T follicular helper cell (primary cell): ENCODE measurements around the gene PSORS1C1.
A peak's percentile ranks its signal among the peaks of the same experiment; 100 is the strongest.
"Not testable (repeated sequence)": the region's sequence is repeated elsewhere in the genome, so short reads cannot be mapped to it uniquely, and the experiment has no call there.

ENCODE experiments used
- DNase-seq: peaks from one replicate; pipeline ENCODE4 v3.0.0-alpha.2; 2020; ENCODE audit warnings: low read depth
- total RNA-seq, 2 experiments: gene quantifications; one replicate each; lab custom pipeline; 2026; lab: John Stamatoyannopoulos, UW

The PSORS1C1 gene
- 0 to 0.04 reads per million in 2 experiments for total RNA-seq

DNA sequence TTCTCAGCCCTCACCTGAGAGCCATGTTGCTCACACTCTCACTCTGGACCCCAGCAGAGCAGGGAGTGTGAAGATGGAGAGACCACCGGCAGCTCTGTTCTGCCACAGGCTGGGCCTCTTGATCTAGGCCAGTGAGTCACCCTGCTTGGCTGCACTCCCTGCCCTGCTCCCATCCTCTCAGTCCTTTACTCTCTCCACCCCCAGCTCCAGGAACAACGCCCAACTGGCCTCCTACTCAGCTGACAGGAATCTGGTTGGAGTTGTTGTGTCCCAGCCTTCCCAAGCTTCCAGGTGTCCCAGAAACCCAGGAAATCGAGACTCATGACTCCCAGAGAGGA lies at the start of gene PSORS1C1:
Gene PSORS1C1 (plus strand): TSS at position 260 of the 338 bp plus-strand sequence. CDS start 14,833 bp downstream, outside the sequence.
- DNase-seq = no peak

- DNase-seq = no peak
Observed at GRCh38 chr6:31065556-31065955, 49.0 kb upstream of the PSORS1C1 start.

GRCh38 chr6:31067028-31067427 lies 47.6 kb upstream of the PSORS1C1 start:
- not testable (repeated sequence) for DNase-seq

DNA sequence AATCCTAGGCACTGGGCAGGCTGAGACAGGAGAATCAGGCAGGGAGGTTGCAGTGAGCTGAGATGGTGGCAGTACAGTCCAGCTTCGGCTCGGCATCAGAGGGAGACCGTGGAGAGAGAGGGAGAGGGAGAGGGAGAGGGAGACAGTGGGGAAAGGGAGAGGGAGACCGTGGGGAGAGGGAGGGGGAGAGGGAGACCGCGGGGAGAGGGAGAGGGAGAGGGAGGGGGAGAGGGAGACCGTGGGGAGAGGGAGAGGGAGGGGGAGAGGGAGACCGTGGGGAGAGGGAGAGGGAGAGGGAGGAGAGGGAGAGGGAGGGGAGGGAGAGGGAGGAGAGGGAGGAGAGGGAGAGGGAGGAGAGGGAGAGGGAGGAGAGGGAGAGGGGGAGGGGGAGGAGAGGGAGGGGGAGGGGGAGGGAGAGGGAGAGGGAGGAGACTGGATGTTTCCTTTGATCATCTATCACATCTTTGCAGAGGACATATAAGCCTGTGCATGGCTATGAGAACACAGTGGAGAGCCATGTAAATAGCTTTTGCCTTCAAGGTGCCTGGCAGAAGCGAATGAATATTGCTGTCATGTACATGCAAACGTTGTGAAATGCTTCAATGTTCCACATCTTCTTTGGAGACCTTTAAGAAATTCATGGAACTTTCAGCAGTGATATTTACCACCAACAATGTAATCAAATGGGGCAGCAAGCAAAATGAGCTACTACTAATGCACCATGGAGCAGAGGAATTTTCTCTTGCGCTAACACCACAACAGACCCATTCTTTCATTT lies 46.5 kb upstream of the PSORS1C1 start:
- not testable (repeated sequence) for DNase-seq

GRCh38 chr6:31068669-31069340 lies 45.8 kb upstream of the PSORS1C1 start:
- peak; percentile 61 for DNase-seq

- DNase-seq = no peak
Observed at GRCh38 chr6:31070711-31071197, 43.8 kb upstream of the PSORS1C1 start.

GRCh38 chr6:31074401-31074800 lies 40.2 kb upstream of the PSORS1C1 start:
- DNase-seq = no peak

DNA sequence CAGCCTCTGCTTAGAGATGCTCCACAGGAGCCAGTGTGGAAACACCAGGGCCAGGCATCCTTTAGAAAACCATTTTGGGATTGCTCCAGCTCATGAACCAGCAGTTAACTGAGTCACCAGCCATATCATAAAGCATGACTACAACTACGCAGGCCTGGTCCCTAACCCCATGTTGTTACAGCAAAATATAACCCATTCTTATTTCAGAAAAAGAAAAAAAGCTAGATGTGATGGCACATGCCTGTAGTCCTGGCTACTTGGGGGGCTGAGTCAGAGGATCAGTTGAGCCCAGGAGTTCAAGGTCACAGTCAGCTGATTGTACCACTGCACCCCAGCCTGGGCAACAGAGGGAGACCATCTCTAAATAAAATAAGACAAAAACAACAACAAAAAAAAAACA lies 39.1 kb upstream of the PSORS1C1 start:
- DNase-seq = no peak

- no peak for DNase-seq
Observed at GRCh38 chr6:31076611-31077010, 38.0 kb upstream of the PSORS1C1 start.

DNA sequence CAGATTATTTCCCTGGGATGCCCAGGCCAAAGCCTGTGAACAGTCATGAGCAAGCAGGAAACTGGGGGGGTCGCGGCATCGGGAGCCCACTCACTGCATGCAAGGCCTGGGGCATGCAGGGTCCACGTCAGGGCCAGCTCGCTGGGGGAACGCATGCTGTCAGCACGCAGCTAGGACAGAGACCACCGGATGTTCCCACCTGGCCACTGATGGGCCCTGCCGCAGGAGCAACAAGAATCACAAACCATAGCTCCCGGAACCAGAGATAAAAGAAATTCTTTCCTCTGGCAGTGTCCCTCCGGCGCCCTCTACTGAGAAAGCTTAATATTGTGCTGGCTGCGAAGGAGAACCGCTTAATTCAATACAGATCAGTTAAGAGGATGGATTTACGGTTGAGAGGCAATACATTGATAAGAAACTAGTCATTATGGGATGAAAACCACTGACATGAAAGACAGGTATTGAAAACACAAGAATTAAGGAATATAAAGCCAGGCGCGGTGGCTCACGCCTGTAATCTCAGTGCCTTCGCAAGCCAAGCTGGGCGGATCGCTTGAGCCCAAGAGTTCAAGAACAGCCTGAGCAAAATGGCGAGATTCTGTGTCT lies 34.8 kb upstream of the PSORS1C1 start:
- DNase-seq = peak; percentile 60

- DNase-seq = no peak
Observed at GRCh38 chr6:31081872-31082271, 32.7 kb upstream of the PSORS1C1 start.

DNA sequence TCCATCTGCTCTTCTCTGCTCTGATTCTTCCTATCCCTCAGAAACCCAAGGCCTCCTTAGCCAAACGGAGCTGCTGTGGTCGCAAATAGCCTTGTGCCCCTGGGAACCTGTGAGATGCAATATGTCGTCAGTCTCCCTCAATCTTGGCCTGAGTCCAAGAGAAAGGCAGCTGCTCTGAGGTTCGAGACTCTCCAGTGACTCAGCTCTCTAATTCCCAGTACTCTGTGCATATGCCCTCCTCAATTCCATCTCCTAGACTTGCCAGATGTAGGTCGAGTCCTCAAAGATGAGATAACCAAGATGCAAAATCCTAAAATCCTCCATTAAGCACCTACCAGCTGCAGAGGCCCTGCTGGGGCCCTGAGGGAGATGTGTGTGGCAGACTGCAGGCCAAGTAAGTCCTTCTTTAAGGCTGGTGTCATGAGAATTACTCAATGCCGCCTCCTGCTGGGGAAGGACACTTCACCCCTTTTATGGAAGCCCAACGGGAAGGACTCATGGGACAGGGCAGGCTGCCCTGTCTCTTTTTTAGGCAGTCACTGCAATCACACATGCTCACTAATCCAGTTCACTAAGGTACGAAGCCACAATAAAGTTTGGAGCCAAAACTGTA lies 30.8 kb upstream of the PSORS1C1 start:
- DNase-seq = peak; percentile 14

DNA sequence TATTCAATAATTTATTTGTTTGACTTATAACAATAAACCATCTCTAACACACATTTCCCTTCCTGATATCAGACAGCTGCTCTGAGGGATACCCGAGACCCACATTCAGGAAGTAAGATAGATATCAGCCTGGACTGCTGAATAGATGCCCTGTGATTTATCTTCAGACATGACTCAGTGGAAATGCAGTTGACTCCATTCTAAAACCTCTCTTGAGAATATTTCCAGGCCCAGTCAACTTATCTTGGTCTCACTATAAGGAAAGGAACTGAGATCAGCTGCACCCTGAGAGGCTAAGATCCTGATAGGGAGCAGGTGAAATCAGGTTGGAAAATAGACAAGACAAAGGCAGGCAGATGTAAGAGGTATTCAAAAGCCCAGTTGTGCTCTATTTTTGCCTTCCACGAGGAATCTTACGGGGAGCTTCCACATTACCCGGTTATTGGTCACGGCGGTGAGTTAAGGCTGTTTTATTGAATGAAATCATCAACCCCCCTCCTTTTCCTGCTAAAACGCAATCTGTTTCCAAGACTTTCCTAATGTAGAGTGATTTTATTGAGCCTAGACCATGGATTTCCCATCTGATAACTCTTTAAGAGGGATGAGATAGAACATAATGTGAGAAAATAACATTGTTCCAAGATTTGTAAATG lies 27.7 kb upstream of the PSORS1C1 start:
- no peak for DNase-seq

- DNase-seq = peak; percentile 87
Observed at GRCh38 chr6:31087494-31088089, 27.0 kb upstream of the PSORS1C1 start.

DNA sequence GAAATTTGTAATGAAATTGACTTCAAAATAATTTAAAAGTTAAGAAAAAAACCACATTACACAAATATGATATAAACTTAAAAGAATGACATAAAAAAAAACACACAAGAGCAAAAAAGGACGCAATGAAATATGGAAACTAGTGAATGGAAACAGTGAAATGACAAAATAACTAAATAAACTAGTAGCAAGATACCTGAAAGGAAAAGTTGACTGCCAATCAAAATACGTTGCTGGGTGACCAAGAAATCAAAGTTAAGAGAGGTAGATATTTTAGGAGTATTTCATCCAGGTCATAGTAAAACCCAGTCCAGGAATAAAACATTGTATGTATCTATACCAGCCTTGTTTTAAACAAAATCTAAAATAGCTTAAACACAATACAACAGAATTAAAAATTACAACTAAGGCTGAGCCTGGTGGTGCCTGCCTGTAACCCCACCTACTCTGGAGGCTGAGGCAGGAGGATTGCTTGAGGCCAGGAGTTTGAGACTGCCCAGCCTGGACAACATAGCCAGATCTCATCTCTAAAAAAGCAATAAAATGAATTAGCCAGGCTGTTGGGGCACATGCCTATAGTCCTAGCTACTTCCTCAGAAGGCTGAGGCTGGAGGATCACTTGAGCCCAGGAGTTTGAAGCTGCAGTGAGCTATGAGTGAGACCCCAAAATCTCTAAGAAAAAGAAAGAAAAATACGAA lies 24.2 kb upstream of the PSORS1C1 start:
- DNase-seq = no peak

- DNase-seq = no peak
Observed at GRCh38 chr6:31090973-31091364, 23.6 kb upstream of the PSORS1C1 start.

DNA sequence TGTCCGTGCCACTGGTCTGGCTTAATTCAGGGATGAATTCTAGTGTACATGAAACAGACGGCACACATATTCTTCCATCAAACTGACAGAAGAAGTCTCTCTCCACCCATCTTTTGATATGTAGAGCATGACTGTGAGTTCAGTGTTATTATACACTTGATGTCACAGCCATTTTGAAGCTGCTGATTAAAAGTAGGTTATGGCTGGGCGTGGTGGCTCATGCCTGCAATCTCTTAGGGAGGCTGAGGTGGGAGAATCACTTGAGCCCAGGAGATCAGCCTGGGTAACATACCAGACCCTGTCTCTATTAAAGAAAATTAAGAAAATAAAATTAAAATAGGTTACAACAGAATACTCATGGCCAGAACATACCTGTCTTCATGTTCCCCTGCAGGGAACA lies 22.9 kb upstream of the PSORS1C1 start:
- DNase-seq = no peak

GRCh38 chr6:31092238-31092637 lies 22.4 kb upstream of the PSORS1C1 start:
- DNase-seq = no peak

DNA sequence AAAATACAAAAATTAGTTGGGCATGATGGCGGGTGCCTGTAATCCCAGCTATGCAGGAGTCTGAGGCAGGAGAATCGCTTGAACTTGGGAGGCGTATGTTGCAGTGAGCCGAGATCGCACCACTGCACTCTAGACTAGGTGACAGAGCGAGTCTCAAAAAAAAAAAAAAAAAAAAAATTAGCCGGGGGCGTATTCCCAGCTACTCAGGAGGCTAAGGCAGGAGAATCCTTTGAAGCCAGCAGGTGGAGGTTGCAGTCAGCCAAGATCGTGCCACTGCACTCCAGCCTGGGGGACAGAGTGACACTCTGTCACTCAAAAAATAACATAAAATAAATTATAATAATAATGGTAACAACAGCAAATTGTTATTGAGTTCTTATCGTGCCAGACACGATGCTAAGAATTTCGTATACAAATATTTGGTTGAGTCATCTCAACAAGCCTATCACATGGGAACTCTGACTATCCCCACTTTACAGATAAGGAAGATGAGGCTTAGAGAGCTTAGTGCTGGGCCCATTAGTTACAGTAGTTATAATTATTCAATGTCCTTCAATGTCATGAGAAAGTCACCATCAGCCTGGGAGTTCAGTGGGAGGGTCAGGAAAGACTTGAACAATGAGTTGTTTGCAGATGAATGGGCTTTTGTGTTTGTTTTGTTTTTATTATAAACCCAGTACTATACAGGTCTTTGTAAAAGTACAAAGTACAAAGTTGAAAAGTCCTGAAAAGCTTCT lies 21.7 kb upstream of the PSORS1C1 start:
- DNase-seq = no peak

DNA sequence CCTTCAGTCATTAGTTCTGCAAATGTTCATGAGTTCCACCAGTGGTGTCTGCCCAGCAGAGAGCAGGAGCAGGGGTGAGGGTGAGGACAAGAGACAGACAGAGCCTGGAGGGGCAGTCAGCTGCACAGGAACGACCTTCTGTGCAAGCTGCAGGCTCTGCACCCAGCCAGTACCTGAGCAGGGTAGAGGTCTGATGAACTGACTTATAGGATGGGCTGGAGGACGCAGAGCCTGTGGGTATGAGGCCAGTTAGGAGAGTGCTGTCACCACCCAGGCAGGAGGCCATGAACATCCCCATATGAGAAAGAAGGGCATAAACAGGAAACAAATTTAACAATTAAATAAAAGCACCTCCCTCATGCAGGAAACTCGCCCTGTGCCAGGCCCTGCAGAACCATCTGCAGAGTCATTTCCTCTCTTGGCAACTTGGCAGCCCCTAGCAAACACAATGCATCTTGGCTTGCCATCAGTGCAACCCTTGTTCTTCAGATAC lies 20.2 kb upstream of the PSORS1C1 start:
- peak; percentile 10 for DNase-seq
